AG04449 (cell line): ENCODE data around the gene ANTXR1.

Source experiments
- CTCF ChIA-PET: fragments of 350-600 bp; formaldehyde crosslinking; extraction: SDS; loops from one replicate; lab custom pipeline; 2021; ENCODE audit warnings: antibody characterized with exemption; lab: Yijun Ruan, JAX
- POLR2A ChIA-PET: fragments of 400-600, 350-600 bp; formaldehyde crosslinking; extraction: SDS; loops from one replicate; lab custom pipeline; 2020; ENCODE audit warnings: antibody characterized with exemption, inconsistent platforms; lab: Yijun Ruan, JAX
- DNase-seq: peaks from one replicate; pipeline ENCODE4 v3.0.0-alpha.2; 2010; ENCODE audit warnings: low read depth, low spot score
- H3K4me3 ChIP-seq: 2 replicates; pipeline ENCODE4 v1.5.1; 2011; ENCODE audit warnings: low read depth, mild to moderate bottlenecking, control low read depth, low read length
- CTCF ChIP-seq: IDR thresholded peaks from one replicate; pipeline ENCODE4 v1.5.1; 2011; ENCODE audit warnings: mild to moderate bottlenecking, moderate library complexity, low read length, control low read depth, inconsistent platforms; ENCODE audit not compliant: insufficient read depth; ENCODE audit errors: missing control alignments

Gene ANTXR1

DNA sequence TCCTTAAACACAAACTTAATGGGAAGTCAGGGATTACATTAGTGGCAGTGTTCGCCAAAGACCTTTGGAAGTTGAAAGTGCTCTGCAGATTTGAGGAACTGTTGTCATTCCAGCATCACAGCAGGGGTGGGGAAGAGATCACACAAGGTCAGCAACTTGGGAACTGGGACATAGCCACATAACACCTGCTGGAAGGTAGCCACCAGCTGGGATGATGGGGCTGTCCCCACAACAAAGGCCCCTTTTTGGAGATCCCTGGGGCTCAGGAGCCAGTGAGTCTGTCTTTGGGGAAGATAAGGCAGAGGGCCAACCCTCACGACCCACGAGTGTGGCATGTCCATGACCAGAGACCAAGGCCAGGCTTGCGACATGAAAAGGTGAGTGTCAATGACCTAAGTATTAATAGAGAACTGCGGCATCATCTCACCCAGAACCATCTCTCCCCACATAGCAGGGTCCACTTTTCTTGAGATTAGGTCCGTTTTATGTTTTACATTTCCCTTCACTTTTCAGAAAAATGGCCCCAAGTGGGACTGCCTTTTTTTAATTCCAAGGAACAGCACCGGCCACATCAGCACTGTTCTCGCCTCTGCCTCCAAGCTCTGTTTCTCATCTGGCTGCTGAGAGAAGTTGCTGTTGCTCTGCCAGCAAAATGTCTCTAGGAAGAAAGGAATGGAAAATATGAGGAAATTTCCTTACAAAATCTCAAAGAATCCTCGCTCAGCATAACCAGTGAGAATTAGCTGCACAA, 267.1 kb downstream of the ANTXR1 start:
- TF ChIP-seq CTCF: no peak

DNA sequence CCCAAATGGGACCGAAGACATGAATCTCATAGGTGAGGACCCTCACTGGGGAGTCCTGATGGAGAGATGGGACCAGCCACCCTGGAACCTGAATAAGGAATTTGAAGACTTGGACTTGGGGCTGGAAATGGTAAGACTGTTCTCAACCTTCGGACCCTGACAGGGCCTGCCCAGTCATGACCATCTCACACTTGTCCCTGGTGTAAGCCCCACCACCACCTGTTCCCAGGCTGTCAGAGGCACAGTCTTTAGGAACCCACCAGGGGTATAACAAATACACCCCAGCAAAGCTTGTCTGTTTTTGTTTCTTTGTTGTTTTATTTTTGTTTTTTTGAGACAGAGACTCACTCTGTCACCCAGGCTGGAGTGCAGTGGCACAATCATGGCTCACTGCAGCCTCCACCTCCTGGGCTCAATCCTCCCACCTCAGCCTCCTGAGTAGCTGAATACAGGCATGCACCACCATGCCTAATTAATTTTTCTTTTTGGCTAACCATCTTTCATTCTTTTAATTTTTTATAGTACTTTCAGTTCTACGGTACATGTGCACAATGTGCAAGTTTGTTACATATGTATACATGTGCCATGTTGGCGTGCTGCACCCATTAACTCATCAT, 267.9 kb downstream of the ANTXR1 start:
- POLR2A ChIA-PET: no interaction called here
- CTCF ChIA-PET: no interaction called here
- no peak for DNase-seq
- H3K4me3 ChIP-seq: no peak overlapping the region
- no peak for TF ChIP-seq CTCF

More for the DNA sequence above, 267.1 kb downstream of the ANTXR1 start:
- H3K4me3 ChIP-seq: no peak overlapping the region
- CTCF ChIA-PET: no interaction called here
- DNase-seq: no peak
- POLR2A ChIA-PET: no interaction called here

DNA sequence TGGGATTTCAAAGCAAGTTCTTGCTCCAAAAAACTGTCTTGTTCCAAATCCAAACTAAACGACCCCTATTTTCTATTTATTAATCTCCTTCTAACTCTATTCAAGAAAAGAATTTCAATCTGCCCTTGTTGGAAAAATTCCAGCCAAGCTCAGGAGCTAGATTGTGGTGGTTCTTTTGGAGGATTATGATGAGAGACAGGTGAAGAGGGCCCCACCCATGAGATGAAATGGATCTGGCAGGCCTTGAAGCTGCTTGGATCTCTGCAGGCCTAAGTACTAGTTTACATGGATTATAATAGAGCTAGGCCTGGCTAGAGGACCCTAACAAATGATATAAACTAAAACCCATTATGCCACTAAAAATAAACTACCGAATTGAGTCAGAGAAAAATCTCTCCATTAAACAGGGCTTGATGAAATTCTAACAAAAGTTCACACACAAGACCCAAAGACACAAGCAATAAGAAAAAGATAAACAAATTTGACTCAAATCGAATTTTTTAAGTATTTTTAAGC, 272.5 kb downstream of the ANTXR1 start:
- H3K4me3 ChIP-seq: no peak overlapping the region
- no peak for TF ChIP-seq CTCF
- ChIA-PET POLR2A (no interaction called here), CTCF (interaction anchor here (0.8 kb wide), 1 partner anchor 15 kb away, joined by 3 read pairs; no protein-coding TSS in a partner anchor)
- no peak for DNase-seq

- DNase-seq: no peak
- TF ChIP-seq CTCF: no peak
- H3K4me3 ChIP-seq: no peak overlapping the region
- POLR2A ChIA-PET: no interaction called here
- CTCF ChIA-PET: no interaction called here
These were observed 274.6 kb downstream of the ANTXR1 start for GRCh38 chr2:69287544-69287943.

DNA sequence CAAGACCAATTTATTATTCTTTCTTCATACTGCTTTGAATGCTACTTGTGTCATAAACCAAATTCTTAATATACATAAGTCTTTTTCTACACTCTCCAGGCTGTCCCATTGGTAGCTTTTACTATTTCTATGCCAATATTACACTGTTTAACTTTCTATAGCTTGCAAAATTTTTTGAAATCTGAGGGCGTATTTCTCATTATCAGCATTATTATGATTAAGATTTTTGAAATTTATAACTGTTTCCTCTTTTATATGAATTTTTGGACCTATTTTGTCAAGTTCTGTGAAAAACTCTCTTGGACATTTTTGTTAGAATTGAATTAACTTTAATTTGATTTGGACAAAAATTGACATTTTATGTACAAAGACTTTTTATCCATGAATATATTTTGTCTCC, 275.4 kb downstream of the ANTXR1 start:
- CTCF ChIA-PET: interaction anchor here (0.5 kb wide), 1 partner anchor 579 kb away, joined by 3 read pairs; no protein-coding TSS in a partner anchor
- H3K4me3 ChIP-seq: no peak overlapping the region
- POLR2A ChIA-PET: no interaction called here
- no peak for TF ChIP-seq CTCF
- DNase-seq: no peak

DNA sequence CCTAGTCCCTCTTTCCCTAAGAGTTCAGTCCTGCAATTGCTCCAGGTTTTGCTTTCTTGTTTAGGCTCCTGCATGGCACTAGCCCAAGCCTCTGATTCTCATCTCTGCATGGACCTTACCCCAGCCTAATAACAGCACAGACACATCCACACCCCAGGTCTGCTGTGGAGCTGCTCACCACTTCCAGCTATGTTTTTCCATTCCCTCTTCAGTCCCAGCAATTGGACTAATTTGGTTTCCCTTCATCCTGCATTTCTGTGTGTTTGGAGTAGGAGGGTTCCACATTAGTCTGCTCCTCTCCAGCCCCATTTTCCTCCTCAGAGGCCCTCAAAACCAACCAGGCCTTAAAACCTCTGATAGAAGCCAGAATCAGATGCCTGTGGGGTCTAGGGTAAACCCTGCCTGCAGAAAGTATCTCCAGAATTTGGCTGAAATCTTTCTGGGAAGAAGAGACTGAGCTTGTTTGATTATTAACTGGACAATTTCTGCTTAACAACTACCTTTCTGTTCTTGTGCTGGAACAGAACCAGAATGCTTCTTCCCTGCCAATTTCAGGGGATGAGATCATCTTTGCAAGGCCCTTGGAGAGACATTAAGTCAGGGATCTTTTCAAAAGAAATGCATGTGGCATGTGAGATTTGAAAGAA, 278.1 kb downstream of the ANTXR1 start:
- no peak overlapping the region for H3K4me3 ChIP-seq
- ChIA-PET POLR2A (no interaction called here), CTCF (interaction anchor here (1.2 to 1.7 kb wide), 3 partner anchors 14 to 17 kb away, joined by 4 to 7 read pairs (median 4); no protein-coding TSS in a partner anchor)
- TF ChIP-seq CTCF: no peak
- DNase-seq: peak; percentile 66
